ENCODE data around the gene PTPRM.

Gene PTPRM

DNA sequence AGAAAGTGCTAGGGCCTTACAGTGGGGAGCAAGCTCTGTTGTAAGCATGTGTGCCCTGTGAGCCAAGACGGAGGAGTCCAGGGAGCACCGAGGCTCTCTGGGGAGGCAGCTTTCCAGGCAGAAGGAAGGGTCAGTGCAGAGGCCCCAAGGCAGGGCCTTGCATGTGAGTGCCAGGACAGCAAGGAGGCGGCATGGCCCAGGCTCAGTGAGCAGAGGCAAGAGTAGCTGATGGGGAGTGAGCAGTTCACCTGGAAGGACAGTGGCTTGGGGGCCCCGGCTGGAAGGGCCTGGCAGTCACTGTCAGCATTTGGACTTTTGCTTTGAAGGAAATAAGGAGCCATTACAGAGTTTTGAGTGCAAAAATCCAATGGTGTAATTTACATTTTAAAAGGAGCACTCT lies 818.3 kb downstream of the PTPRM start (continued):
- no peak for TF ChIP-seq ZFP30 (CRISPR knock-in tag; IDR thresholded peaks at IDR 0.05)
- TF ChIP-seq ZNF8 (CRISPR knock-in tag; IDR thresholded peaks at IDR 0.05), result no peak
- no peak for TF ChIP-seq PPARA (CRISPR knock-in tag; IDR thresholded peaks at IDR 0.05; ENCODE audit: borderline replicate concordance)

DNA sequence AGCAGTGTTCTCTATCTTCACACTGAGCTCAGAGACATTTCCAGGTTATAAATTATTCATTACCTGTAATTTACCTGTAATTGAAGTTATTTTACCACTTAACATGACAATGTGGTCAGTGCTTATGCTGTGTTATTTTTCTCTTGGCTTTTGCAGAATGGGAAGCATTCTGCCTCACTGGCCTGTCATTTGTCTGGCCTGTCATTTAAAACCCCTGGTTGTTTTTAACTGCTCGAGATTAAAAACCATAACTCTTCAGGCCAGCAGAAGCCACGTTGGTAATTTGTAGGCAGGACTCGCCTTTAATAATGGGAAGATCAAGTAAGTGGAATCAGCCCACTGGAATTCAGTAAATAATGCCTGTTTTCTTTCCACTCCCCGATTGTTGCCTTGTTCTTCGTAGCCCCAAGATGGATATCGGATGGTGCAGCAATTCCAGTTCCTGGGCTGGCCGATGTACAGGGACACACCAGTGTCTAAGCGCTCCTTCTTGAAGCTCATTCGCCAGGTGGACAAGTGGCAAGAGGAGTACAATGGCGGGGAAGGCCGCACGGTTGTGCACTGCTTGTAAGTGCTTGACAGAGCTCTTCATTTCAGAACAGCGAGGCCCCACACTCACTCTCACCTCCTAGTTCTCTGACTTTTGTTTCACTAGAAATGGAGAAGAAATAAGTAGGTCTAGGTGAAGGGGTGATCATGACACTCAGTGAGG lies 819.7 kb downstream of the PTPRM start:
- ATAC-seq, result no peak
- no peak for TF ChIP-seq ESRRG (CRISPR knock-in tag; IDR thresholded peaks at IDR 0.05)
- TF ChIP-seq, protein P1, sequence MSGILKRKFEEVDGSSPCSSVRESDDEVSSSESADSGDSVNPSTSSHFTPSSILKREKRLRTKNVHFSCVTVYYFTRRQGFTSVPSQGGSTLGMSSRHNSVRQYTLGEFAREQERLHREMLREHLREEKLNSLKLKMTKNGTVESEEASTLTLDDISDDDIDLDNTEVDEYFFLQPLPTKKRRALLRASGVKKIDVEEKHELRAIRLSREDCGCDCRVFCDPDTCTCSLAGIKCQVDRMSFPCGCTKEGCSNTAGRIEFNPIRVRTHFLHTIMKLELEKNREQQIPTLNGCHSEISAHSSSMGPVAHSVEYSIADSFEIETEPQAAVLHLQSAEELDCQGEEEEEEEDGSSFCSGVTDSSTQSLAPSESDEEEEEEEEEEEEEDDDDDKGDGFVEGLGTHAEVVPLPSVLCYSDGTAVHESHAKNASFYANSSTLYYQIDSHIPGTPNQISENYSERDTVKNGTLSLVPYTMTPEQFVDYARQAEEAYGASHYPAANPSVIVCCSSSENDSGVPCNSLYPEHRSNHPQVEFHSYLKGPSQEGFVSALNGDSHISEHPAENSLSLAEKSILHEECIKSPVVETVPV (CRISPR knock-in tag; IDR thresholded peaks at IDR 0.05), result no peak

DNA sequence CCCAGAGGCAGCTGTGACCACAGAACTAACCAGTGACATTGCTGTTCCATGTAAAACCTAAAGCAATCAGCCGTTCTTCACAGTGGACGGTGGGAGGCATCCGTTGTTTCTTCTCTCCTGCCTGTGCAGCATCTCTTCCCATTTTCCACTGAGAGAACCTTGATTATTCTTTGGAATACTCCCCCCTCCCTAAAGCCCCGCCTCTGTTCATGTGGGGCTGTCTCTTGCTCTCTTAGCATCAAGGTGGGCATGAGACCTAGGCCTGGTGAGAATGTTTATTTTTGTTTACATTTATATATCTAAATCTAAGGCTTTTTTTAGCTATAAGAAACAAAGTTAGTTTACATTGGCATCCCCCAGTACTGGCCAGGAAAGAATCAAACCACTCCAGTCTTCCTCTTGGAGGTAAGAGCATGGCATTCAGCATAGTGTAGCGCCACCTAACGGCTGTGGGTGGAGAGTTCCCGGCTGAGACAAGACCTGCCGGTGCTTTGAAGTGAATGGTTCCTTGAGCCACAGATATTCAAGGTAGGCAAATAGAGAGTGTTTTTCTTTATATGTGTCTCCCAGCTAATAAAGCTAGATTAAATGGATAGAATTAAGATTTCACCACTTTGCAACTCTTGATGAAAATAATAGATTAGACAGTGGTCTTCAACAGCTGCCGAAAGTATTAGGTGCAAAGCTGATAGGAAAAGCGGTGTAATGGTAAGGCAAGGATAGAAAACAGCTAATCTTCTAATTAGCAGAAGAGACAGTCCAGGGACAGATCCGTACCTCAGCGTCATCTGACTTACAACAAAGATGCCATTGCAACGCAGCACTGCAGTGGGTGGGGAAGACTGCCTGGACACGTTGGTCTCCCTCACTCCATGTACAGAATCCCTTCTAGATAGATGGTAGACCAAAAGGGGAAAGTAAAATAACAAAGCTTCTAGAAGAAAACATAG lies 822.5 kb downstream of the PTPRM start:
- peak; percentile 90 for ATAC-seq
- TF ChIP-seq SNAI2 (CRISPR knock-in tag; IDR thresholded peaks at IDR 0.05) (no peak), TCF4 (CRISPR knock-in tag; IDR thresholded peaks at IDR 0.05; ENCODE audit: borderline replicate concordance) (no peak)
- TF ChIP-seq, protein P2, sequence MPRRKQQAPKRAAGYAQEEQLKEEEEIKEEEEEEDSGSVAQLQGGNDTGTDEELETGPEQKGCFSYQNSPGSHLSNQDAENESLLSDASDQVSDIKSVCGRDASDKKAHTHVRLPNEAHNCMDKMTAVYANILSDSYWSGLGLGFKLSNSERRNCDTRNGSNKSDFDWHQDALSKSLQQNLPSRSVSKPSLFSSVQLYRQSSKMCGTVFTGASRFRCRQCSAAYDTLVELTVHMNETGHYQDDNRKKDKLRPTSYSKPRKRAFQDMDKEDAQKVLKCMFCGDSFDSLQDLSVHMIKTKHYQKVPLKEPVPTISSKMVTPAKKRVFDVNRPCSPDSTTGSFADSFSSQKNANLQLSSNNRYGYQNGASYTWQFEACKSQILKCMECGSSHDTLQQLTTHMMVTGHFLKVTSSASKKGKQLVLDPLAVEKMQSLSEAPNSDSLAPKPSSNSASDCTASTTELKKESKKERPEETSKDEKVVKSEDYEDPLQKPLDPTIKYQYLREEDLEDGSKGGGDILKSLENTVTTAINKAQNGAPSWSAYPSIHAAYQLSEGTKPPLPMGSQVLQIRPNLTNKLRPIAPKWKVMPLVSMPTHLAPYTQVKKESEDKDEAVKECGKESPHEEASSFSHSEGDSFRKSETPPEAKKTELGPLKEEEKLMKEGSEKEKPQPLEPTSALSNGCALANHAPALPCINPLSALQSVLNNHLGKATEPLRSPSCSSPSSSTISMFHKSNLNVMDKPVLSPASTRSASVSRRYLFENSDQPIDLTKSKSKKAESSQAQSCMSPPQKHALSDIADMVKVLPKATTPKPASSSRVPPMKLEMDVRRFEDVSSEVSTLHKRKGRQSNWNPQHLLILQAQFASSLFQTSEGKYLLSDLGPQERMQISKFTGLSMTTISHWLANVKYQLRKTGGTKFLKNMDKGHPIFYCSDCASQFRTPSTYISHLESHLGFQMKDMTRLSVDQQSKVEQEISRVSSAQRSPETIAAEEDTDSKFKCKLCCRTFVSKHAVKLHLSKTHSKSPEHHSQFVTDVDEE (CRISPR knock-in tag; IDR thresholded peaks at IDR 0.05), result no peak
- TF ChIP-seq, protein P3, sequence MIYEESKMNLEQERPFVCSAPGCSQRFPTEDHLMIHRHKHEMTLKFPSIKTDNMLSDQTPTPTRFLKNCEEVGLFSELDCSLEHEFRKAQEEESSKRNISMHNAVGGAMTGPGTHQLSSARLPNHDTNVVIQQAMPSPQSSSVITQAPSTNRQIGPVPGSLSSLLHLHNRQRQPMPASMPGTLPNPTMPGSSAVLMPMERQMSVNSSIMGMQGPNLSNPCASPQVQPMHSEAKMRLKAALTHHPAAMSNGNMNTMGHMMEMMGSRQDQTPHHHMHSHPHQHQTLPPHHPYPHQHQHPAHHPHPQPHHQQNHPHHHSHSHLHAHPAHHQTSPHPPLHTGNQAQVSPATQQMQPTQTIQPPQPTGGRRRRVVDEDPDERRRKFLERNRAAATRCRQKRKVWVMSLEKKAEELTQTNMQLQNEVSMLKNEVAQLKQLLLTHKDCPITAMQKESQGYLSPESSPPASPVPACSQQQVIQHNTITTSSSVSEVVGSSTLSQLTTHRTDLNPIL (CRISPR knock-in tag; IDR thresholded peaks at IDR 0.05; ENCODE audit: low read depth), result no peak

DNA sequence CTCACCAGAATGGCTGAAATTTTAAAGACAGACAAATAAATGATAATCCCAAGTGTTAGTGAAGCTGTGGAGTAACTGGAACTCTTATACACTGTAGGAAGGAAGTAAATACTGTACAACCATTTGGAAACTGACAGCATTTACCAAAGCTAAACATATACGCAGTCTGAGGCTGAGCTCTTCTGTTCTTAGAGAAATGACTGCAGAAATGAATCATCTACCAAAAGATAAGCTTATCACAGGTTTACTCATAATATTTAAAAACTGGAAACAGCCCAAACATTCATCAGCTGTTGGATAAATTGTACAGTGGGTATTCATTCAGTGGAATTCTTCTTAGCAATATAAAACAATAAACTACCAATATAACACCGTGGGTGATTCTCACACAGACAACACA lies 824.0 kb downstream of the PTPRM start:
- no peak for ATAC-seq
- TF ChIP-seq, protein P2 (CRISPR knock-in tag; IDR thresholded peaks at IDR 0.05), result no peak
- TF ChIP-seq ISL1 (CRISPR knock-in tag; IDR thresholded peaks at IDR 0.05), result peak; percentile 46
- no peak for TF ChIP-seq RARB (CRISPR knock-in tag; IDR thresholded peaks at IDR 0.05)

DNA sequence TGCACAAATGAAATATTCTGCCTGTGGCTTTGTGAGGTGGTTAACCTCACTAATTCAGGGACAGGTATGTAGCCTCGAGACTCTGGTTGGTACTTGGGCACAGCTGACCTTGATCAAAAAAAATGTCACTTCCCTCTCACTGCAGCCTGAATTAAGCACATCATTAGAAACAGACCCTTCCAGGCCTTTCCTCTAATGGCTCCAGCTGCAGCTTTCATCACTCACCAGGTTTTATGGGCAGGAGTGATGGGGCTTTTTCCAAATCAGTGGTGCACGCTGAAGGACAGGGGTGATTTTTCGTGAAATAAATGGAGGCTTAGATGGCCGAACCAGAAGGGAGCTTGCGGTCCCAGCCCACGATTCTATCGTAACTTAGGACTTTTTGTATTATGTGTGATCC lies 829.1 kb downstream of the PTPRM start:
- TF ChIP-seq, protein P4, sequence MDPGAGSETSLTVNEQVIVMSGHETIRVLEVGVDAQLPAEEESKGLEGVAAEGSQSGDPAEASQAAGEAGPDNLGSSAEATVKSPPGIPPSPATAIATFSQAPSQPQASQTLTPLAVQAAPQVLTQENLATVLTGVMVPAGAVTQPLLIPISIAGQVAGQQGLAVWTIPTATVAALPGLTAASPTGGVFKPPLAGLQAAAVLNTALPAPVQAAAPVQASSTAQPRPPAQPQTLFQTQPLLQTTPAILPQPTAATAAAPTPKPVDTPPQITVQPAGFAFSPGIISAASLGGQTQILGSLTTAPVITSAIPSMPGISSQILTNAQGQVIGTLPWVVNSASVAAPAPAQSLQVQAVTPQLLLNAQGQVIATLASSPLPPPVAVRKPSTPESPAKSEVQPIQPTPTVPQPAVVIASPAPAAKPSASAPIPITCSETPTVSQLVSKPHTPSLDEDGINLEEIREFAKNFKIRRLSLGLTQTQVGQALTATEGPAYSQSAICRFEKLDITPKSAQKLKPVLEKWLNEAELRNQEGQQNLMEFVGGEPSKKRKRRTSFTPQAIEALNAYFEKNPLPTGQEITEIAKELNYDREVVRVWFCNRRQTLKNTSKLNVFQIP (CRISPR knock-in tag; IDR thresholded peaks at IDR 0.05; ENCODE audit: borderline replicate concordance, low read depth), result no peak
- TF ChIP-seq ESRRG (CRISPR knock-in tag; IDR thresholded peaks at IDR 0.05) (no peak), ZFP3 (CRISPR knock-in tag; IDR thresholded peaks at IDR 0.05) (no peak), GLIS3 (CRISPR knock-in tag; IDR thresholded peaks at IDR 0.05) (no peak), ISL1 (CRISPR knock-in tag; IDR thresholded peaks at IDR 0.05) (no peak), ZNF70 (CRISPR knock-in tag; IDR thresholded peaks at IDR 0.05) (no peak), ZFP30 (CRISPR knock-in tag; IDR thresholded peaks at IDR 0.05) (no peak), TOX (CRISPR knock-in tag; IDR thresholded peaks at IDR 0.05; ENCODE audit: borderline replicate concordance) (no peak), ARNTL (CRISPR knock-in tag; IDR thresholded peaks at IDR 0.05; ENCODE audit: borderline replicate concordance, low read depth) (no peak), CSDC2 (CRISPR knock-in tag; IDR thresholded peaks at IDR 0.05) (no peak)
- TF ChIP-seq, protein P5, sequence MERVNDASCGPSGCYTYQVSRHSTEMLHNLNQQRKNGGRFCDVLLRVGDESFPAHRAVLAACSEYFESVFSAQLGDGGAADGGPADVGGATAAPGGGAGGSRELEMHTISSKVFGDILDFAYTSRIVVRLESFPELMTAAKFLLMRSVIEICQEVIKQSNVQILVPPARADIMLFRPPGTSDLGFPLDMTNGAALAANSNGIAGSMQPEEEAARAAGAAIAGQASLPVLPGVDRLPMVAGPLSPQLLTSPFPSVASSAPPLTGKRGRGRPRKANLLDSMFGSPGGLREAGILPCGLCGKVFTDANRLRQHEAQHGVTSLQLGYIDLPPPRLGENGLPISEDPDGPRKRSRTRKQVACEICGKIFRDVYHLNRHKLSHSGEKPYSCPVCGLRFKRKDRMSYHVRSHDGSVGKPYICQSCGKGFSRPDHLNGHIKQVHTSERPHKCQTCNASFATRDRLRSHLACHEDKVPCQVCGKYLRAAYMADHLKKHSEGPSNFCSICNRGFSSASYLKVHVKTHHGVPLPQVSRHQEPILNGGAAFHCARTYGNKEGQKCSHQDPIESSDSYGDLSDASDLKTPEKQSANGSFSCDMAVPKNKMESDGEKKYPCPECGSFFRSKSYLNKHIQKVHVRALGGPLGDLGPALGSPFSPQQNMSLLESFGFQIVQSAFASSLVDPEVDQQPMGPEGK (CRISPR knock-in tag; IDR thresholded peaks at IDR 0.05; ENCODE audit: borderline replicate concordance), result no peak

More for the DNA sequence above, 829.1 kb downstream of the PTPRM start:
- no peak for ATAC-seq

Data from SK-N-SH treated with all-trans-retinoic acid at 6 μM for 48 hours (cell line).